ENCODE measurements around the gene TYSND1. TPM values are rescaled to one million over a fixed set of nuclear protein-coding genes. Genes with fewer than 3 reads are reported as not detected.

TYSND1 gene
- total and polyA plus RNA-seq, 2 of the 13 experiments (the other 11 are each of a cell fraction or from before 2014, with no cell fraction given), result 3.3 to 8.9 TPM

DNA sequence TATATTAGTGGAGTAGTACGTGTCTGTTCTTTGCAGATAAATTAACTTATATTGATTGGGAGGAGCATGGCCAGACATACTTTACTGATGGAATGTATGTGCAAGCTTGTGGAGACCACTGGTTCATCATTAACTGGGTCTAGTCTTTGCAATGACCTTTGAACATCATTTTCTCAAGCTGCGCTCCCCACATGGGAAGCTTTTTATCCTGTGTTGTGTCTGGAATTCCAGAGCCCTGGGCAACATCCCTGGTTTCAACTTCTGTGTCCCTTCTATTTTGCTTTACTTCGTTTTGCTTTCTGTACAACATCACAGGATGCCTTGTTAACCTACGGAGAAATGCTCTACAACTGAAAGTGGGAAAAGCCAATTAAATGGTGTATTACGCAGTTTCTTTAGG, 55.5 kb downstream of the TYSND1 start (continued):
- TF ChIP-seq, protein P1, sequence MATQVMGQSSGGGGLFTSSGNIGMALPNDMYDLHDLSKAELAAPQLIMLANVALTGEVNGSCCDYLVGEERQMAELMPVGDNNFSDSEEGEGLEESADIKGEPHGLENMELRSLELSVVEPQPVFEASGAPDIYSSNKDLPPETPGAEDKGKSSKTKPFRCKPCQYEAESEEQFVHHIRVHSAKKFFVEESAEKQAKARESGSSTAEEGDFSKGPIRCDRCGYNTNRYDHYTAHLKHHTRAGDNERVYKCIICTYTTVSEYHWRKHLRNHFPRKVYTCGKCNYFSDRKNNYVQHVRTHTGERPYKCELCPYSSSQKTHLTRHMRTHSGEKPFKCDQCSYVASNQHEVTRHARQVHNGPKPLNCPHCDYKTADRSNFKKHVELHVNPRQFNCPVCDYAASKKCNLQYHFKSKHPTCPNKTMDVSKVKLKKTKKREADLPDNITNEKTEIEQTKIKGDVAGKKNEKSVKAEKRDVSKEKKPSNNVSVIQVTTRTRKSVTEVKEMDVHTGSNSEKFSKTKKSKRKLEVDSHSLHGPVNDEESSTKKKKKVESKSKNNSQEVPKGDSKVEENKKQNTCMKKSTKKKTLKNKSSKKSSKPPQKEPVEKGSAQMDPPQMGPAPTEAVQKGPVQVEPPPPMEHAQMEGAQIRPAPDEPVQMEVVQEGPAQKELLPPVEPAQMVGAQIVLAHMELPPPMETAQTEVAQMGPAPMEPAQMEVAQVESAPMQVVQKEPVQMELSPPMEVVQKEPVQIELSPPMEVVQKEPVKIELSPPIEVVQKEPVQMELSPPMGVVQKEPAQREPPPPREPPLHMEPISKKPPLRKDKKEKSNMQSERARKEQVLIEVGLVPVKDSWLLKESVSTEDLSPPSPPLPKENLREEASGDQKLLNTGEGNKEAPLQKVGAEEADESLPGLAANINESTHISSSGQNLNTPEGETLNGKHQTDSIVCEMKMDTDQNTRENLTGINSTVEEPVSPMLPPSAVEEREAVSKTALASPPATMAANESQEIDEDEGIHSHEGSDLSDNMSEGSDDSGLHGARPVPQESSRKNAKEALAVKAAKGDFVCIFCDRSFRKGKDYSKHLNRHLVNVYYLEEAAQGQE (IDR thresholded peaks at IDR 0.05; ENCODE audit: borderline replicate concordance in 1 of 2, low read depth in 1 of 2, low read length in 2 of 2), result 0 out of 4 replicates have a peak, but pooled peaks of 1 of the 2 experiments have one; percentile 23
- TF ChIP-seq TARDBP (CRISPR knock-in tag; IDR thresholded peaks at IDR 0.05), result peak; percentile 61
- TF ChIP-seq, protein P2, sequence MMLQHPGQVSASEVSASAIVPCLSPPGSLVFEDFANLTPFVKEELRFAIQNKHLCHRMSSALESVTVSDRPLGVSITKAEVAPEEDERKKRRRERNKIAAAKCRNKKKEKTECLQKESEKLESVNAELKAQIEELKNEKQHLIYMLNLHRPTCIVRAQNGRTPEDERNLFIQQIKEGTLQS (CRISPR knock-in tag; IDR thresholded peaks at IDR 0.05), result no peak
- TF ChIP-seq, protein P3, sequence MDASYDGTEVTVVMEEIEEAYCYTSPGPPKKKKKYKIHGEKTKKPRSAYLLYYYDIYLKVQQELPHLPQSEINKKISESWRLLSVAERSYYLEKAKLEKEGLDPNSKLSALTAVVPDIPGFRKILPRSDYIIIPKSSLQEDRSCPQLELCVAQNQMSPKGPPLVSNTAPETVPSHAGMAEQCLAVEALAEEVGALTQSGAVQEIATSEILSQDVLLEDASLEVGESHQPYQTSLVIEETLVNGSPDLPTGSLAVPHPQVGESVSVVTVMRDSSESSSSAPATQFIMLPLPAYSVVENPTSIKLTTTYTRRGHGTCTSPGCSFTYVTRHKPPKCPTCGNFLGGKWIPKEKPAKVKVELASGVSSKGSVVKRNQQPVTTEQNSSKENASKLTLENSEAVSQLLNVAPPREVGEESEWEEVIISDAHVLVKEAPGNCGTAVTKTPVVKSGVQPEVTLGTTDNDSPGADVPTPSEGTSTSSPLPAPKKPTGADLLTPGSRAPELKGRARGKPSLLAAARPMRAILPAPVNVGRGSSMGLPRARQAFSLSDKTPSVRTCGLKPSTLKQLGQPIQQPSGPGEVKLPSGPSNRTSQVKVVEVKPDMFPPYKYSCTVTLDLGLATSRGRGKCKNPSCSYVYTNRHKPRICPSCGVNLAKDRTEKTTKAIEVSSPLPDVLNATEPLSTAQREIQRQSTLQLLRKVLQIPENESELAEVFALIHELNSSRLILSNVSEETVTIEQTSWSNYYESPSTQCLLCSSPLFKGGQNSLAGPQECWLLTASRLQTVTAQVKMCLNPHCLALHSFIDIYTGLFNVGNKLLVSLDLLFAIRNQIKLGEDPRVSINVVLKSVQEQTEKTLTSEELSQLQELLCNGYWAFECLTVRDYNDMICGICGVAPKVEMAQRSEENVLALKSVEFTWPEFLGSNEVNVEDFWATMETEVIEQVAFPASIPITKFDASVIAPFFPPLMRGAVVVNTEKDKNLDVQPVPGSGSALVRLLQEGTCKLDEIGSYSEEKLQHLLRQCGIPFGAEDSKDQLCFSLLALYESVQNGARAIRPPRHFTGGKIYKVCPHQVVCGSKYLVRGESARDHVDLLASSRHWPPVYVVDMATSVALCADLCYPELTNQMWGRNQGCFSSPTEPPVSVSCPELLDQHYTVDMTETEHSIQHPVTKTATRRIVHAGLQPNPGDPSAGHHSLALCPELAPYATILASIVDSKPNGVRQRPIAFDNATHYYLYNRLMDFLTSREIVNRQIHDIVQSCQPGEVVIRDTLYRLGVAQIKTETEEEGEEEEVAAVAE (CRISPR knock-in tag; IDR thresholded peaks at IDR 0.05; ENCODE audit: borderline replicate concordance), result 0 out of 2 replicates have a peak, but pooled peaks have one; percentile 35
- peak; percentile 46 to 62; a peak in 2 of 4 replicates for TF ChIP-seq POLR2A (IDR thresholded peaks at IDR 0.05; ENCODE audit: insufficient read depth in 1 of 2, low read depth in 2 of 2, low read length in 2 of 2)
- no peak for TF ChIP-seq AGO2 (optimal IDR thresholded peaks at IDR 0.05; ENCODE audit: low read depth, low read length)
- TF ChIP-seq, protein P4, sequence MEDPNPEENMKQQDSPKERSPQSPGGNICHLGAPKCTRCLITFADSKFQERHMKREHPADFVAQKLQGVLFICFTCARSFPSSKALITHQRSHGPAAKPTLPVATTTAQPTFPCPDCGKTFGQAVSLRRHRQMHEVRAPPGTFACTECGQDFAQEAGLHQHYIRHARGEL (CRISPR knock-in tag; IDR thresholded peaks at IDR 0.05), result no peak
- peak; percentile 35; the same call in 1 of the 2 replicates for TF ChIP-seq RXRA (CRISPR knock-in tag; IDR thresholded peaks at IDR 0.05)
- TF ChIP-seq NCOA2 (CRISPR knock-in tag; IDR thresholded peaks at IDR 0.05), result peak; percentile 88
- no peak for TF ChIP-seq SMAD1 (CRISPR knock-in tag; IDR thresholded peaks at IDR 0.05; ENCODE audit: borderline replicate concordance, low read depth)
- TF ChIP-seq, protein P5, sequence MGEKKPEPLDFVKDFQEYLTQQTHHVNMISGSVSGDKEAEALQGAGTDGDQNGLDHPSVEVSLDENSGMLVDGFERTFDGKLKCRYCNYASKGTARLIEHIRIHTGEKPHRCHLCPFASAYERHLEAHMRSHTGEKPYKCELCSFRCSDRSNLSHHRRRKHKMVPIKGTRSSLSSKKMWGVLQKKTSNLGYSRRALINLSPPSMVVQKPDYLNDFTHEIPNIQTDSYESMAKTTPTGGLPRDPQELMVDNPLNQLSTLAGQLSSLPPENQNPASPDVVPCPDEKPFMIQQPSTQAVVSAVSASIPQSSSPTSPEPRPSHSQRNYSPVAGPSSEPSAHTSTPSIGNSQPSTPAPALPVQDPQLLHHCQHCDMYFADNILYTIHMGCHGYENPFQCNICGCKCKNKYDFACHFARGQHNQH (CRISPR knock-in tag; IDR thresholded peaks at IDR 0.05), result peak; percentile 73; the same call in 1 of the 2 replicates
- TF ChIP-seq MIXL1 (CRISPR knock-in tag; IDR thresholded peaks at IDR 0.05), result peak; percentile 98; the same call in 1 of the 2 replicates
- no peak for TF ChIP-seq CBFB (CRISPR knock-in tag; IDR thresholded peaks at IDR 0.05)
- TF ChIP-seq POLR2G (IDR thresholded peaks at IDR 0.05; ENCODE audit: low read depth, low read length), result peak; percentile 65
- no peak for TF ChIP-seq HES4 (CRISPR knock-in tag; IDR thresholded peaks at IDR 0.05; ENCODE audit: borderline replicate concordance)
- TF ChIP-seq, protein P6, sequence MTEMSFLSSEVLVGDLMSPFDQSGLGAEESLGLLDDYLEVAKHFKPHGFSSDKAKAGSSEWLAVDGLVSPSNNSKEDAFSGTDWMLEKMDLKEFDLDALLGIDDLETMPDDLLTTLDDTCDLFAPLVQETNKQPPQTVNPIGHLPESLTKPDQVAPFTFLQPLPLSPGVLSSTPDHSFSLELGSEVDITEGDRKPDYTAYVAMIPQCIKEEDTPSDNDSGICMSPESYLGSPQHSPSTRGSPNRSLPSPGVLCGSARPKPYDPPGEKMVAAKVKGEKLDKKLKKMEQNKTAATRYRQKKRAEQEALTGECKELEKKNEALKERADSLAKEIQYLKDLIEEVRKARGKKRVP (CRISPR knock-in tag; IDR thresholded peaks at IDR 0.05), result peak in 1 of 2 experiments; percentile 58; a peak in 1 of 4 replicates
- TF ChIP-seq, protein P7, sequence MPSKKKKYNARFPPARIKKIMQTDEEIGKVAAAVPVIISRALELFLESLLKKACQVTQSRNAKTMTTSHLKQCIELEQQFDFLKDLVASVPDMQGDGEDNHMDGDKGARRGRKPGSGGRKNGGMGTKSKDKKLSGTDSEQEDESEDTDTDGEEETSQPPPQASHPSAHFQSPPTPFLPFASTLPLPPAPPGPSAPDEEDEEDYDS (CRISPR knock-in tag; IDR thresholded peaks at IDR 0.05), result peak; percentile 54; the same call in 1 of the 2 replicates
- TF ChIP-seq ZNF264 (CRISPR knock-in tag; IDR thresholded peaks at IDR 0.05), result no peak
- no peak for TF ChIP-seq HHEX (CRISPR knock-in tag; IDR thresholded peaks at IDR 0.05)

Measured in HepG2 (cell line).